Panc1 (cell line): ENCODE results near the gene TSPAN17.

Experiments
- POLR2AphosphoS5 ChIP-seq: IDR thresholded peaks from 2 replicates; pipeline ENCODE4 v1.6.1; 2012; ENCODE audit warnings: mild to moderate bottlenecking, low read depth, low read length, moderate library complexity
- TF ChIP-seq, protein P1 (sequence below): fragments of 450-650 bp; IDR thresholded peaks from 2 replicates; pipeline ENCODE4 v1.5.1; 2017; ENCODE audit warnings: mild to moderate bottlenecking

DNA sequence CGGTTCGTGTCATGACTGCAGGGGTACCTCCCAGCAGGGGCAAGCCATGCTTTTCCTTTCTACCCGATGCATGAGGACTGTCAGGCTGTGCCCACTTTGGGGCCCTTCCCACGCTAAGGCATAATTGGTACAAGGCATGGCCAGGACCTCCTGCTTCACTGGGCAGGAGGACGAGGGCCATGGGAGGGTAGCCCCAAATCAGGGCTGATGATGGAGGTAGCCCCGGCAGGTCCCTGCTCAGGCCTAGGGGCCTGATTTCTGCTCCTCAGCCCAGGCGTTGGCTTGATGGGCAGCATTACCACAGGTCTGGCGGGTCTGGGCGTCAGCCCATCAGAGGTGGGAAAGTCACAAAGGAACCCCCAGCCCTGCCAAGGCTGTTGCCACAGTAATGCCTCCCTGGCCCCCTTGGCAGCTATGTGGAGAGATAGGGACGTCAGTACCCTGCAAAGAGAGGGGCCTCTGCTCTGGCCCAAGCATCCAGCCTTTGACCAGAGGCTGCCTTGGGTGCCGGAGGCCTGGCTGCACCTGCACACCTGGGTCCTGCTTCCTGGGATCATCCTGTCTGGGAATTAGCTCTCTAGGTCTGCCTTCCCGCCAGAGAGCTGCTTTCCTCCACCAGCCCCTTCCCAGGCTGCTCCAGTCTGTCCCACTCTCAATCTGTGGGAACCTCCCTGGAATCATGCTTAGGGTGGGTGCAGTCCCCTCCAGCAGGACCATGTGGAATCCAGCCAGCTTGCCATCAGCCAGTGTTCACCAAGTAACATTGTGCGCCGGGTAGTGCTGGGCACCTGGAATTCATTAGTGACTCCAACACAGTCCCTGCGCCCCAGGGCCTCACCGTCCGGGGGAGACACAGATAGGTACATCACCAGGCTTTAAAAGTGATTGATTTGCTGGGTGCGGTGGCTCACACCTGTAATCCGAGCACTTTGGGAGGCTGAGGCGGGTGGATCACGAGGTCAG, 15.4 kb downstream of the TSPAN17 start:
- TF ChIP-seq, protein P1, sequence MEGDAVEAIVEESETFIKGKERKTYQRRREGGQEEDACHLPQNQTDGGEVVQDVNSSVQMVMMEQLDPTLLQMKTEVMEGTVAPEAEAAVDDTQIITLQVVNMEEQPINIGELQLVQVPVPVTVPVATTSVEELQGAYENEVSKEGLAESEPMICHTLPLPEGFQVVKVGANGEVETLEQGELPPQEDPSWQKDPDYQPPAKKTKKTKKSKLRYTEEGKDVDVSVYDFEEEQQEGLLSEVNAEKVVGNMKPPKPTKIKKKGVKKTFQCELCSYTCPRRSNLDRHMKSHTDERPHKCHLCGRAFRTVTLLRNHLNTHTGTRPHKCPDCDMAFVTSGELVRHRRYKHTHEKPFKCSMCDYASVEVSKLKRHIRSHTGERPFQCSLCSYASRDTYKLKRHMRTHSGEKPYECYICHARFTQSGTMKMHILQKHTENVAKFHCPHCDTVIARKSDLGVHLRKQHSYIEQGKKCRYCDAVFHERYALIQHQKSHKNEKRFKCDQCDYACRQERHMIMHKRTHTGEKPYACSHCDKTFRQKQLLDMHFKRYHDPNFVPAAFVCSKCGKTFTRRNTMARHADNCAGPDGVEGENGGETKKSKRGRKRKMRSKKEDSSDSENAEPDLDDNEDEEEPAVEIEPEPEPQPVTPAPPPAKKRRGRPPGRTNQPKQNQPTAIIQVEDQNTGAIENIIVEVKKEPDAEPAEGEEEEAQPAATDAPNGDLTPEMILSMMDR: no peak
- TF ChIP-seq POLR2AphosphoS5: no peak
